Neural cell (in vitro differentiated cells): ENCODE data around the gene EEF1A2.

Experiments
- CTCF ChIP-seq: fragments of 450-650 bp; IDR thresholded peaks from 2 replicates; pipeline ENCODE4 v1.5.1; 2014; ENCODE audit warnings: antibody characterized with exemption, mild to moderate bottlenecking, moderate library complexity; ENCODE audit not compliant: poor library complexity, severe bottlenecking
- EZH2 ChIP-seq: fragments of 200-600, 300-800 bp; shearing (Covaris generic), sonication (generic); IDR thresholded peaks from 2 replicates; pipeline ENCODE4 v1.6.1; 2014; ENCODE audit warnings: antibody characterized with exemption, low read length, borderline replicate concordance, mild to moderate bottlenecking; ENCODE audit not compliant: insufficient read depth, poor library complexity, severe bottlenecking

DNA sequence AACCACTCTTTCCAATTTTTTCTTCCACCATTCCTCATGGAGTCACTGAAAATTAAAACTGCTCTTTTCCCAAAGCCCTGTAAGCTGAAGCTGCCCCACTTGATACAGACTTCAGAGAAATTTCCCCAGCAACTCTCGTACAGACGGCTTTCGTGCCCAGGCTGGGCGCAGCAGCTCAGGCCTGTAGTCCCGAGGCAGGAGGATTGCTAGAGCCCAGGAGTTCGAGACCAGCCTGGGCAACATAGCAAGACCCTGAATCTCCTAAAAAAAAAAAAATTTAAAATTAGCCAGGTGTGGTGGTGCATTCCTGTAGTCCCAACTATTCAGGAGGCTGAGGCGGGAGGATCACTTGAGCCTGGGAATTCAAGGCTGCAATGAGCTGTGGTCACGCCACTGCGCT, 28.3 kb upstream of the EEF1A2 start:
- TF ChIP-seq CTCF = no peak
- no peak for TF ChIP-seq EZH2
